HCT116 (cell line): ENCODE results near the gene HOXB1. TPM values are rescaled to one million over a fixed set of nuclear protein-coding genes. Genes with fewer than 3 reads are reported as not detected.

ENCODE experiments used
- ATAC-seq: fragments of 200-7000 bp; cut with Tn5 transposase; 2 replicates; pipeline ENCODE4 v1.9.1; 2020; ENCODE audit warnings: mild to moderate bottlenecking, moderate library complexity
- BruUV-seq: library from RNA; stranded (reverse); fragments of 400-500 nt; replicated peaks from 2 replicates; lab custom pipeline; 2021; lab: Mats Ljungman, UMichigan
- CTCF ChIA-PET: fragments of 300-600 bp; sonication (Branson Sonifier 250); formaldehyde crosslinking; loops from one replicate; lab custom pipeline; 2021; ENCODE audit warnings: antibody characterized with exemption; lab: Charles Lee
- POLR2A ChIA-PET: fragments of 300-600, 350-600 bp; sonication (Branson Sonifier 250); formaldehyde crosslinking; loops from one replicate; lab custom pipeline; 2021; ENCODE audit warnings: antibody characterized with exemption; lab: Charles Lee
- RAD21 ChIA-PET, 2 experiments: fragments of 300-600 bp; sonication (Branson Sonifier 250); formaldehyde crosslinking; loops; one replicate each; lab custom pipeline; 2023; ENCODE audit warnings: low total read pairs in 2 of 2; ENCODE audit not compliant: uncharacterized antibody in 2 of 2, unreplicated experiment in 2 of 2, low non-redundant PET in 1 of 2; lab: Charles Lee
- DNase-seq: peaks from one replicate; pipeline ENCODE4 v3.0.0-alpha.2; 2010; ENCODE audit warnings: low read depth, low spot score
- H2AFZ ChIP-seq: fragments of 200-600 bp; shearing (Covaris generic), sonication (generic); 2 replicates; pipeline ENCODE4 v1.6.1; 2017; ENCODE audit warnings: low read depth, mixed run types, mixed read lengths, antibody characterized with exemption, low read length; ENCODE audit not compliant: poor library complexity, severe bottlenecking
- H3K27ac ChIP-seq: 2 replicates; pipeline ENCODE4 v1.5.1; 2012; ENCODE audit warnings: low read depth, low read length
- H3K27me3 ChIP-seq: fragments of 200-600 bp; sonication (generic); 2 replicates; pipeline ENCODE4 v1.6.1; 2016; ENCODE audit warnings: mixed run types, low read length, mixed read lengths; ENCODE audit not compliant: insufficient read depth
- H3K36me3 ChIP-seq, 2 experiments: fragments of 200-500 bp in 1 of 2; fragments of 200-600 bp in 1 of 2; sonication (Bioruptor generic) in 1 of 2; sonication (generic) in 1 of 2; 2 replicates each; pipeline versions ENCODE4 v1.5.1 to v1.6.1; 2014 to 2016; ENCODE audit warnings: low read length in 2 of 2, inconsistent platforms in 1 of 2, mixed read lengths in 1 of 2, mixed run types in 1 of 2; ENCODE audit not compliant: insufficient read depth in 2 of 2, control insufficient read depth in 1 of 2
- H3K4me1 ChIP-seq, 2 experiments: fragments of 200-600 bp in 1 of 2; sonication (generic) in 1 of 2; 2 replicates each; pipeline versions ENCODE4 v1.5.1 to v1.6.1; 2012 to 2017; ENCODE audit warnings: low read length in 2 of 2, inconsistent platforms in 1 of 2, mild to moderate bottlenecking in 1 of 2, mixed read lengths in 1 of 2, mixed run types in 1 of 2, moderate library complexity in 1 of 2; ENCODE audit not compliant: insufficient read depth in 2 of 2, control insufficient read depth in 1 of 2
- H3K4me2 ChIP-seq: fragments of 200-600 bp; sonication (generic); 2 replicates; pipeline ENCODE4 v1.6.1; 2017; ENCODE audit warnings: mixed run types, low read length, mixed read lengths
- H3K4me3 ChIP-seq, 2 experiments: fragments of 200-600 bp in 1 of 2; sonication (generic) in 1 of 2; replicated peaks in 1 of 2; 2 replicates each; pipeline ENCODE4 v1.5.1; 2011 to 2016; ENCODE audit warnings: low read length in 2 of 2, control low read depth in 1 of 2, low read depth in 1 of 2, mild to moderate bottlenecking in 1 of 2, mixed read lengths in 1 of 2, mixed run types in 1 of 2
- H3K79me2 ChIP-seq: fragments of 200-600 bp; sonication (generic); 2 replicates; pipeline ENCODE4 v1.6.1; 2017; ENCODE audit warnings: mild to moderate bottlenecking, mixed run types, low read length, moderate library complexity, mixed read lengths; ENCODE audit not compliant: insufficient read depth
- H3K9ac ChIP-seq: fragments of 200-600 bp; sonication (generic); 2 replicates; pipeline ENCODE4 v1.6.1; 2016; ENCODE audit warnings: low read length, mixed read lengths
- H3K9me2 ChIP-seq: fragments of 200-600 bp; sonication (generic), shearing (Covaris generic); 2 replicates; pipeline ENCODE4 v1.6.1; 2017; ENCODE audit warnings: mixed run types, mild to moderate bottlenecking, moderate library complexity; ENCODE audit not compliant: insufficient read depth
- H3K9me3 ChIP-seq, 2 experiments: fragments of 200-500 bp in 1 of 2; fragments of 200-600 bp in 1 of 2; sonication (Bioruptor generic) in 1 of 2; sonication (generic) in 1 of 2; 2 replicates each; pipeline ENCODE4 v1.6.1; 2014 to 2017; ENCODE audit warnings: low read length in 2 of 2, mixed read lengths in 2 of 2, inconsistent platforms in 1 of 2, low read depth in 1 of 2, mild to moderate bottlenecking in 1 of 2, mixed run types in 1 of 2, moderate library complexity in 1 of 2; ENCODE audit not compliant: control insufficient read depth in 1 of 2, insufficient read depth in 1 of 2
- H4K20me1 ChIP-seq: fragments of 200-600 bp; sonication (generic), shearing (Covaris generic); 2 replicates; pipeline ENCODE4 v1.6.1; 2017; ENCODE audit warnings: mixed run types, mild to moderate bottlenecking, moderate library complexity; ENCODE audit not compliant: insufficient read depth
- CEBPB ChIP-seq: IDR thresholded peaks from 2 replicates; pipeline ENCODE4 v1.6.1; 2012; ENCODE audit warnings: low read depth
- EGR1 ChIP-seq: IDR thresholded peaks from 2 replicates; pipeline ENCODE4 v1.6.1; 2012; ENCODE audit warnings: low read depth
- POLR2A ChIP-seq: IDR thresholded peaks from 2 replicates; pipeline ENCODE4 v1.7.0; 2011; ENCODE audit warnings: borderline replicate concordance; ENCODE audit not compliant: insufficient read depth, insufficient read length; ENCODE audit errors: extremely low read depth
- ZBTB33 ChIP-seq: IDR thresholded peaks from 2 replicates; pipeline ENCODE4 v1.6.1; 2011; ENCODE audit warnings: mild to moderate bottlenecking, low read length, moderate library complexity; ENCODE audit not compliant: insufficient replicate concordance; ENCODE audit errors: extremely low read depth
- ZFX ChIP-seq: fragments of 450-650 bp; IDR thresholded peaks from 2 replicates; pipeline ENCODE4 v1.6.1; 2017
- intact Hi-C: fragments of 100-400 bp; cut with micrococcal nuclease; formaldehyde crosslinking; loops from 2 replicates; pipeline ENCODE4 v1.10.0; 2022
- total RNA-seq: library from RNA; stranded (reverse); gene quantifications from one replicate; pipeline ENCODE4 v1.2.1, GENCODE V29; 2021; ENCODE audit not compliant: unreplicated experiment

HOXB1 gene
- total RNA-seq, 1 experiment from 2014 or later = not detected

DNA sequence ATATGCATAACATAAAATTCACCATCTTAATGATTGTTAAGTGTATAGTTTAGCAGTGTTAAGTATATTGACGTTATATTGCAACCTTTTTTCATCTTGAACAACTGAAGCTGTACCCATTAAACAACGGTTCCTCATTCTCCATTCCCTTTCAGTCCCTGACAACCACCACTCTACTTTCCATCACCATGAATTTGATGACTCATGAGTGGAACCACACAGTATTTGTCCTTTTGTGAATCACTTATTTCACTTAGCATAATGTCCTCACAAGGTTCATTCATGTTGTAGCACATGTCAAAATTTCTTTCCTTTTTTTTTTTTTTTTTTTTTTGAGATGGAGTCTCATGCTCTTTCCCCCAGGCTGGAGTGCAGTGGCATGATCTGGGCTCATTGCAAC is 46.0 kb downstream of the HOXB1 start (continued):
- TF ChIP-seq ZBTB33 = no peak

DNA sequence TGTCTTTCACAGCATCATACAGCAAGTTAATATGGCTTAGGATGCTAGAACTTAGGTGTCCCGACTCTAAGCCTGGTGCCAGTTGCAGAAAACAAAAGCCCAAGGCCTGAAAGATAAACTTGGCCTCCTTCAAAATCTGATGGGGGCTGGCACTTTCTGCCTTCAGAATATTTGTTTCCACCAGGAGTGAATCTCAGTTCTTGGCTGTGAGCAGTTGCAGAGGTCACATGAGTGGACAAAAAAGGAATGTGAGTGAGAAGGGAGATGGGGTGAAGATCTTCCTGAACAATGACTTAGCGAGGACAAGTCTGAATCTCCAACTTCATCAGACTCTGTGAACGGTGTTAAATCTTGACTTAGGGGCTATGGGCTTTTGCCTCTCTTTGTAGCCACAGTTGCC is 46.6 kb downstream of the HOXB1 start:
- peaks cover 57 to 81% of the 10 kb centered on the region in 2 experiments for H3K4me1 ChIP-seq
- peak overlapping the region; percentile 83 for H3K27ac ChIP-seq
- no peaks in the 10 kb centered on the region for H3K27me3 ChIP-seq
- TSS peak; percentile 56 for BruUV-seq
- TF ChIP-seq EGR1 (peak; percentile 11; the same call in 1 of the 2 replicates), POLR2A (no peak), ZFX (no peak), ZBTB33 (no peak), CEBPB (no peak)
- TF ChIP-seq, all 23 proteins: peak for 1
- ATAC-seq (peak; percentile 13), DNase-seq (no peak)
- Histone ChIP-seq H3K4me3 (peak overlapping the region; percentile 3 to 32; a peak in 3 of 4 replicates), H3K4me2 (peak overlapping the region; percentile 70), H4K20me1 (no peaks in the 10 kb centered on the region), H3K9ac (peak overlapping the region; percentile 61), H3K9me2 (no peaks in the 10 kb centered on the region), H3K79me2 (no peaks in the 10 kb centered on the region), H3K36me3 (no peaks in the 10 kb centered on the region), H2AFZ (peak overlapping the region; percentile 0), H3K9me3 (no peaks in the 10 kb centered on the region)
- POLR2A ChIA-PET = interaction anchor here (1.3 kb wide), 1 partner anchor 21 kb away, joined by 3 read pairs; no protein-coding TSS in a partner anchor
- RAD21 ChIA-PET = no interaction called here
- intact Hi-C loops = loop anchor here (10.0 kb wide), 2 partner anchors 131 to 459 kb away; partner anchors contain the start of genes HOXB7 and HOXB8
- CTCF ChIA-PET = interaction anchor here (1.4 kb wide), 1 partner anchor 12 kb away, joined by 4 read pairs; no protein-coding TSS in a partner anchor
